ENCODE measurements around the gene OR1L1. TPM values are rescaled to one million over a fixed set of nuclear protein-coding genes. Genes with fewer than 3 reads are reported as not detected.

The OR1L1 gene, protein sequence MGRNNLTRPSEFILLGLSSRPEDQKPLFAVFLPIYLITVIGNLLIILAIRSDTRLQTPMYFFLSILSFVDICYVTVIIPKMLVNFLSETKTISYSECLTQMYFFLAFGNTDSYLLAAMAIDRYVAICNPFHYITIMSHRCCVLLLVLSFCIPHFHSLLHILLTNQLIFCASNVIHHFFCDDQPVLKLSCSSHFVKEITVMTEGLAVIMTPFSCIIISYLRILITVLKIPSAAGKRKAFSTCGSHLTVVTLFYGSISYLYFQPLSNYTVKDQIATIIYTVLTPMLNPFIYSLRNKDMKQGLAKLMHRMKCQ
- not detected for total RNA-seq
- long read RNA-seq, donor 1: 0 reads
- long read RNA-seq, donor 2: 0 reads

DNA sequence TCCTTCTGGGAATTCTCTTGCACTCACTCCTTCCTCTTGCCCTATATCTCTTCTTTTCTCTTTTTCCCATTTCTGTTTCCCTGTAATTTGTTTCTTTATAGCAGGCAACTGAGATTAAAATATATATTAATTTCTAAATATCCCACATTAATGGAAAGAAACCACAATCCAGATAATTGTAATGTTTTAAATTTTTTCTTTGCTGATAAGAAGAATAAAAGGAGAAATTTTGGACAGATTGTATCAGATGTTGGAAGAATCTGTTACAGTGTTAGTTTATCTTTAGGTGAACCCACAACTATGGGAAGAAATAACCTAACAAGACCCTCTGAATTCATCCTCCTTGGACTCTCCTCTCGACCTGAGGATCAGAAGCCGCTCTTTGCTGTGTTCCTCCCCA, at the start of gene OR1L1:
Gene OR1L1 (plus strand): TSS at position 301 of the 400 bp plus-strand sequence. CDS start 0 bp downstream, at position 301.
- no peak for DNase-seq (ENCODE audit: low spot score)
- intact Hi-C loops (cut with DNase I): no loop called here

DNA sequence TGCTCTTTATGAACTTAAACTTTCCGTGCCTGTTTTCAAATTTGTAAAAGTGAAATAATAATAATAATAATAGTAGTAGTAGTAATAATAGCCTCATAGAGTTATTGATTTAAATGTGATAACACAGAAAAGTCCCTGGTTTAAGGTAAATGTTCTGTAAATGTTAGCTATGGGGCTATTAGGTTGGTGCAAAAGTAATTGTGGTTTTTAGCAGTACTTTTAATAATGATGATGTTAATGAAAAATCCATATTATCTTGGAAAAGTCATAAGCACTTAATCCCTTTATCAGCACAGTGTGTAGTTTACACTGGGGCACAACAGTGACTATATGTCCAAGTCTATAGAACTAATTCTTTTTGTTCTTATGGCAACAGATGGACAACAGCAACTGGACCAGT, 47.2 kb upstream of the OR1L1 start, which contains the start of gene OR1Q1:
Gene OR1Q1 (plus strand): TSS at position 377 of the 400 bp plus-strand sequence. CDS start 0 bp downstream, at position 377.
- intact Hi-C loops (cut with DNase I): no loop called here
- DNase-seq (ENCODE audit: low spot score): no peak

DNA sequence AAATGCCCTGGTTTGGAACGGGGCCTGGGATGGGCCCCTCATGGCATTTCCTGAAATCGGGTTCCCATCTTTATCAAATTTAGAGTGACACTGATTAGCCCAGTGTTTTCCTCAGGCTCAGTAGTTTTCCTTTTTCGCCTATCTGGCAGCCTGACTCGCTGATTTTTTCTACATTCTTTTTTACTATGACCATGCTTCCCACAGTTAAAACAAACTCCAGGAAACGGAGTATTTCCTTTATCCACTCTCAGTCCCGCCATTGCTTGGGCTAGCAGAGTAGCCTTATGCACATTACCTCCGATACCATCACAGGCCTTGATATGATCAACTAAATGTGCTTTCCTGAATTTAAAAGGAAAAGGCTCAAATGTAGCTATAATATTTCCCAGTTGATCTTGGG, 41.5 kb upstream of the OR1L1 start:
- no peak for DNase-seq (ENCODE audit: low spot score)
- intact Hi-C loops (cut with DNase I): loop anchor here in 1 of 2 donors (5.0 kb wide), 1 partner anchor 677 kb away; no protein-coding TSS in a partner anchor

DNA sequence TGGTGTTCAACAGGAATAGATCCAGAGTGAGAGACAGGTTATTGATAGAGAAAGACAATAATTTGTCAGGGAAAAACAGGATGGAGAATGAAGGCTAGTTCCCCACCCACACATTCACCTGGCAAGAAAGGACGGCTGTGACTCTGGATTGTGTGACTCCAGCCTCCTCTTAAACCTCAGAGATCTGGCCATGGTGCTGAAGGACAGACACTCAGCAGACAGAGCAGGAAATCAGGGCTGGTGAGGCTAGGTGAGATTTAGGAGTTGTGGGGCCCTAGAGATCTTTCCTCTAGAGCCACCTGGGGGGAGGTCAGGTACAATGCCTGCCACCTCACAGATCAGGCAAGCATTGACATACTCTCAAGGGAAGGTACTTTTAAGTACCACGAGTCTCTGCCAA, 19.3 kb upstream of the OR1L1 start:
- intact Hi-C loops (cut with DNase I): no loop called here
- DNase-seq (ENCODE audit: low spot score): no peak

DNA sequence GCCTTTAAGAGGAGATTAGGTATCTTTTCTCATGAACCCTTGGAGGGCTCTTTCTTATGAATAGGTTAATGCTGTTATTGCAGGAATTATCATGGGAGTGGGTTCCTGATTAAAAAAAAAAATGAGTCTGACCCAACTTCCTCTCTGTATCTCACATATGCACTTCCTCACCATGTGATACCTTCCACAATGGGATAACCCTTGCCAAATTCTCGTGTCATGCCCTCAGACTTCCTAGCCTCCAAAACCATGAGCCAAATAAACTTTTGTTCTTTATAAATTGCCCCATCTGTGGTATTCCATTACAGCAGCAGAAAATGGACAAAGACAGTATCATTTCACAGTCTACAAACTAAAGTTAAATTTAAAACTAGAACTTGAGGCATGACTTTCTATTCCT, 5.1 kb upstream of the OR1L1 start:
- no peak for DNase-seq (ENCODE audit: low spot score)
- intact Hi-C loops (cut with DNase I): loop anchor here in 1 of 2 donors (5.0 kb wide), 1 partner anchor 744 kb away; no protein-coding TSS in a partner anchor

DNA sequence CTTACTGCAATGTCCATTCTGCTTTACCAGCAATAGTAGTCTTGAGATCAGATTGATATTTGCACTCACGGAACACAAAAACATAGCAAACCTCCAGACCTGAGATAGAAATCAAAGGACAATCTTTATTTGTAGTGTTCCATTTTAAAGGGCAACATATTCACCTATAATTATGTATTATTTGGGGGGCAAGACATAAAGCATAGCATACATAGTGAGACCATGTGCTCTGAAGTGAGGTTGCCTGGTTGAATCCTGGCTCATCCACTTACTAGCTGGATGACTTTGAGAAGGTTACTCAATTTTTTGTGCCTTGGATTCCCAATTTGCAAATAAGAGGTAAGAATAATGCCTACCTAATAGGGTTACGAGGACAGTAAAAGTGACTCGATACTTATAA, 4.0 kb upstream of the OR1L1 start, which contains the start of gene OR1B1:
Gene OR1B1 (minus strand): TSS at position 101 of the 400 bp plus-strand sequence.
- no peak for DNase-seq (ENCODE audit: low spot score)
- intact Hi-C loops (cut with DNase I): loop anchor here in 1 of 2 donors (5.0 kb wide), 1 partner anchor 745 kb away; no protein-coding TSS in a partner anchor

DNA sequence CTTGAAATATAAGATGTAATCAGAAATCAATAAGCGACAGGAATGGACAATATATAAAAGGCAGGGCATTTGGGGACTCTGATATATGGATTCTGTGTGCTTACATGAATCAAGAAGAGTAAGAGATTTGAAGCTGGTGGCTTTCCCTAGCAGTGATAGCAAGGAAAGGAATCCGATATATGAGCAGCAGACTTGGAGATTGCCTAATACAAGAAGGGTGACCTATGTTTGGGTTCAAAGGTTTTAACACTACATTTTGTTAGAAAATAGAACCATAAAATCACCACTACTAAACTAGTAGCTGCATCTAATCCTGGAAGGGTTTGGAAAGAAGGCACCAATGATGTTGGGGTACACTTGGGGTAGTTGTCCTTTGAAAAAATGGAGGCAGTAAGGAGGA, 11.0 kb downstream of the OR1L1 start:
- intact Hi-C loops (cut with DNase I): no loop called here
- DNase-seq (ENCODE audit: low spot score): no peak

DNA sequence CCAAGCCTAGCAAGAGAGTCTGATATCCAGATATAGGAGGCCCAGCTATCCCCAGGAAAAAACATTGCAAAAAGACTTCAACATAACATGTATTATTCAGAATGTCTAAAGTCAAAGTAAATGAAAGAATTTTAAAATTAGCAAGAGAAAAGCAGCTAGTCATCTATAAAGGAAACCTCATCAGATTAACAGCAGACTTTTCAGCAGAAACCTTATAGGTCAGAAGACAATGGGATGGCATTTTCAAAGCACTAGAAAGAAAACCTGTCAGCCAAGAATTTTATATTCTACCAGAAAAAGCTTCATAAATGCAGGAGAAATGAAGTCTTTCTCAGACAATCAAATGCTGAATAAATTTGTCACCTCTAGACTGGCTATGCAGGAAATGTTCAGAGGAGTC, 23.3 kb downstream of the OR1L1 start:
- intact Hi-C loops (cut with DNase I): no loop called here
- no peak for DNase-seq (ENCODE audit: low spot score)

DNA sequence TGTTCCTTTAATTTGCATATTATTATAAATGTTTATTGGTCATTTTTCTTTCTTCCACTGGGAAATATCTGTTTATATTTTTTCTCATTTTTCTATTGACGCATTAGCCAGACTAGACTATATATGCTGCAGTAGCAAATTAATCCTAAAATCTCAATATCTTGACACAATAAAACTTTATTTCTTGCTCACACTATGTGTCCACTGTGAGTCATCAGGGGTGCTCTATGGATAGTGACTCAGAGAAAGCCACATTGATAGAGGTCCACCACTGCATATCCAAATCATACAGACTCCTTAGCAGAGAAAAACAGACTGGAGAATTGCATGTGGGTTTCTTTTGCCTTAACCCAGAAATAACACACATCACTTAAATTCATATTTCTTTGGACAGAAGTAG, 34.2 kb downstream of the OR1L1 start:
- DNase-seq (ENCODE audit: low spot score): no peak
- intact Hi-C loops (cut with DNase I): no loop called here

Other genes starting within 250 kb of the OR1L1 start
- gene OR1J1, start 183.8 kb upstream of the OR1L1 start, total RNA-seq: not detected
- gene OR1J2, start 150.9 kb upstream of the OR1L1 start, total RNA-seq: not detected
- not detected for gene OR1J4, start 142.6 kb upstream of the OR1L1 start, total RNA-seq
- not detected for gene OR1N1, start 134.4 kb upstream of the OR1L1 start, total RNA-seq
- gene OR1N2, start 108.6 kb upstream of the OR1L1 start, total RNA-seq: not detected
- under 1 TPM in 1 of 2 donors, not detected in 1; 0.29 TPM for gene OR1L8, start 78.3 kb upstream of the OR1L1 start, total RNA-seq
- gene OR1Q1, start 47.0 kb upstream of the OR1L1 start, total RNA-seq: not detected
- gene OR1B1, start 4.1 kb upstream of the OR1L1 start, total RNA-seq: not detected
- gene OR1L3, start 13.4 kb downstream of the OR1L1 start, total RNA-seq: not detected
- gene OR1L4, start 62.3 kb downstream of the OR1L1 start, total RNA-seq: not detected
- gene OR1L6, start 80.6 kb downstream of the OR1L1 start, total RNA-seq: not detected
- not detected for gene OR5C1, start 127.2 kb downstream of the OR1L1 start, total RNA-seq
- not detected for gene OR1K1, start 138.4 kb downstream of the OR1L1 start, total RNA-seq
- gene PDCL, start 166.9 kb downstream of the OR1L1 start, total RNA-seq: 10 to 100 TPM; 12.1 to 15.8 TPM
- gene RC3H2, start 243.6 kb downstream of the OR1L1 start, total RNA-seq: 10 to 100 TPM; 35.1 to 46.8 TPM

All from posterior vena cava (tissue), 2 donors.